Esophagus squamous epithelium (tissue), 4 donors: ENCODE data around the gene MAN2C1.

ENCODE experiments used
- POLR2A ChIP-seq, 4 donors: fragments of 450-650 bp; IDR thresholded peaks; one replicate each; pipeline ENCODE4 v1.6.1; 2017; ENCODE audit warnings: antibody characterized with exemption in 4 of 4, mild to moderate bottlenecking in 4 of 4, moderate library complexity in 3 of 4
- TF ChIP-seq, protein P1 (sequence below), 6 experiments: fragments of 450-650 bp in 4 of 6; fragments of 200-600 bp in 2 of 6; sonication (generic) in 2 of 6; IDR thresholded peaks; one replicate each; pipeline ENCODE4 v1.5.1; 2016 to 2019; ENCODE audit warnings: antibody characterized with exemption in 6 of 6, mild to moderate bottlenecking in 4 of 6, moderate library complexity in 4 of 6

DNA sequence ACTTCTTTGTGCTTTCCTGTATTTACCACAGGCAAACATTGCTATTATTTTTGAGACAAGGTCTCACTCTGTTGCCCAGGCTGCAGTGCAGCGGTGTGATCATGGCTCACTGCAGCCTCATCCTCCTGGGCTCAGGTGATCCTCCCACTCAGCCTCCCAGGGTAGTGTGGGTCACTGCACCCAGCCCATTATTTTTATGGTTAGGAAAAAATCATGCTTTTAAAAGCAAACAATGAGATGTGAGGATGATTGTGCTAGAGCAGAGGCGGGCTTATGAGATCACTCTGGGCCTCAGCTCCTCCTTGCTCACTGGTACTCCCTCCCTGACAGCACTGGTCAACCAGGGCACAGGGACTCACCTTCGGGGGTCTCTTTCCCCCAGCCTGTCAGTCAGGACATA lies 2.2 kb downstream of the MAN2C1 start:
- no peak for TF ChIP-seq POLR2A (IDR thresholded peaks at IDR 0.05)
- TF ChIP-seq, protein P1, sequence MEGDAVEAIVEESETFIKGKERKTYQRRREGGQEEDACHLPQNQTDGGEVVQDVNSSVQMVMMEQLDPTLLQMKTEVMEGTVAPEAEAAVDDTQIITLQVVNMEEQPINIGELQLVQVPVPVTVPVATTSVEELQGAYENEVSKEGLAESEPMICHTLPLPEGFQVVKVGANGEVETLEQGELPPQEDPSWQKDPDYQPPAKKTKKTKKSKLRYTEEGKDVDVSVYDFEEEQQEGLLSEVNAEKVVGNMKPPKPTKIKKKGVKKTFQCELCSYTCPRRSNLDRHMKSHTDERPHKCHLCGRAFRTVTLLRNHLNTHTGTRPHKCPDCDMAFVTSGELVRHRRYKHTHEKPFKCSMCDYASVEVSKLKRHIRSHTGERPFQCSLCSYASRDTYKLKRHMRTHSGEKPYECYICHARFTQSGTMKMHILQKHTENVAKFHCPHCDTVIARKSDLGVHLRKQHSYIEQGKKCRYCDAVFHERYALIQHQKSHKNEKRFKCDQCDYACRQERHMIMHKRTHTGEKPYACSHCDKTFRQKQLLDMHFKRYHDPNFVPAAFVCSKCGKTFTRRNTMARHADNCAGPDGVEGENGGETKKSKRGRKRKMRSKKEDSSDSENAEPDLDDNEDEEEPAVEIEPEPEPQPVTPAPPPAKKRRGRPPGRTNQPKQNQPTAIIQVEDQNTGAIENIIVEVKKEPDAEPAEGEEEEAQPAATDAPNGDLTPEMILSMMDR (IDR thresholded peaks at IDR 0.05) = no peak
